GM18517 (cell line): ENCODE measurements around the gene CA14.
"Not testable (repeated sequence)": the region's sequence is repeated elsewhere in the genome, so short reads cannot be mapped to it uniquely, and the experiment has no call there.

Source experiments
- ATAC-seq: cut with Tn5 transposase; IDR thresholded peaks from one replicate; pipeline ENCODE4 v1.9.1; 2021; ENCODE audit warnings: mild to moderate bottlenecking, moderate library complexity; ENCODE audit not compliant: unreplicated experiment

Gene CA14

DNA sequence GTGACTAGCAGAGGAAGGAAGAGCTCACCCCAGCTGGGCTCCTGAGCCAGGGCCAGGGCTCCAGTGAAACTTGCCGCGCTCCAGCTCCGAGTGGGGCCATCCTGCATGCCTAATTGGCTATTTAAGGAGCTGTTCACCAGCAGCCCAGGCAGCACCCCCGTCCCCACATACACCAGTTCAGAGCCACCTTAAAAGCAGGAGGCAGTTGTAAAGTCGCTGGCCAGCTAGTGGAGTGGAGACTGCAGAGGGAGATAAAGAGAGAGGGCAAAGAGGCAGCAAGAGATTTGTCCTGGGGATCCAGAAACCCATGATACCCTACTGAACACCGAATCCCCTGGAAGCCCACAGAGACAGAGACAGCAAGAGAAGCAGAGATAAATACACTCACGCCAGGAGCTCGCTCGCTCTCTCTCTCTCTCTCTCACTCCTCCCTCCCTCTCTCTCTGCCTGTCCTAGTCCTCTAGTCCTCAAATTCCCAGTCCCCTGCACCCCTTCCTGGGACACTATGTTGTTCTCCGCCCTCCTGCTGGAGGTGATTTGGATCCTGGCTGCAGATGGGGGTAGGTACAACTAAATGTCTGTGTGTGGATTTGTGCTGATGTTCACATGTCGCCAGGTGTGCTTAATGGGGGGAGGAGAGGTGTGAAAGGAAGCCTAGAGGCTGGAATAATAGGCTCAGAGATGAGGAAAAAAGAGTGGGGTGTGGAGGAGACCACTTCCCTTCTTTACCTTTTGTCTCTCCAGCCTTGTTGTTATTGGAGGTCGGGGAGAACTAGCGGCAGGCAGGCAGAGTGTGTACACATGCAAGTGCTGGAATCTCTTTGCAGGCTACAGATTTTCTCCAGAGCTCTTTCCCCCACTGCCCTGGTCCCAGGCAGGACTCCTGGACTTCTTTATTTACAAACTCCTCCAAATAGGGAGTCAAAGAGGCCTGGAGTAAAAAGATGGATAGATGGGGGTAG, at the start of gene CA14:
Gene CA14, plus strand, starts transcription at position 151 of the 962 bp plus-strand sequence. Its CDS starts 355 bp downstream, at position 506.
- ATAC-seq, result no peak

DNA sequence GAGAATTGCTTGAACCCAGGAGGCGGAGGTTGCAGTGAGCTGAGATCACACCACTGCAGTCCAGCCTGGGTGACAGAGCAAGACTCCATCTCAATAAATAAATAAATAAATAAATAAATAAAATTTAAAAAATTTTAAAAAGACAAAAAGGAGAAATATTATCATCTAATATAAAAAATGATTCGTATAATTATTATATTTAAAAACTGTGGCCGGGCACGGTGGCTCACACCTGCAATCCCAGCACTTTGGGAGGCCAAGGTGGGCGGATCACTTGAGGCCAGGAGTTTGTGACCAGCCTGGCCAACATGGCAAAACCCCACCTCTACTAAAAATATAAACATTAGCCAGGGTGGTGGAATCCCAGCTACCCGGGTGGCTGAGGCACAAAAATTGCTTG, 49.1 kb upstream of the CA14 start:
- ATAC-seq, result not testable (repeated sequence)

DNA sequence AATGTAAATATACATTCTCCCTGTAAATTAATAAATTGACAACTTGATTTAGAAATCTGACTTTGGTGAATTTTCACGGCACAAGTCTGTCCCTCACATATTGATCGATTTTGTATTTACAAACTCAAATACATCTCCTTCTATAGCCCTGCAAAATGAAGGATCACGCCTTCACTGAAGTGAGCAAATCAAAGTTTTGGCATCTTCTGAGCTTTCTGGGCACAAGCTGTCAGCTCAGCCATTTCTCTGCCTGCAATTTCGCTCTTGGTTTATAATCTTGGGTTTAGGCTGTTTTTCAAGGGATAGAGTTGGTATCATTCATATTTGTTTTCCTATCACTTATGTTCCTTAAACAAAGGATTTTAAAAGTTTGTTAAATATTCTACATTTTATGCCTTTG, 47.5 kb upstream of the CA14 start:
- no peak for ATAC-seq

DNA sequence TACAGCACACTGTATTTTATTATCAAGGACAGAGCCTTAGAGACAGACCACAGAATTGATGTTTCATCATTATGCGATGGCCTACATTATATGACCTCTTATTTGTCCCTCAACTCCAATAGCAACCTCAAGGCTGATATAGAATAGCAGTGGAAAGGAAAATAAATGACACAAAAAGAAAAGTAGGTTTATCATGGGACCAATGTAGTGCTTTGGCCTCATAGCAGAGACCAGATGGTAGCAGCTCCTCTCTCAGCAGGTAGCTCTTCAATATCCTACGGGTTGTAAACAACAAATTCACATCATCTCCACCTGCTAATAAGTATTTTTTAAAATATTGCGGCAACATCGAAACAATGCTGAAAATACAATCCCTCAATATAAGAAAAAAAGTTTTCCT, 46.9 kb upstream of the CA14 start:
- no peak for ATAC-seq

DNA sequence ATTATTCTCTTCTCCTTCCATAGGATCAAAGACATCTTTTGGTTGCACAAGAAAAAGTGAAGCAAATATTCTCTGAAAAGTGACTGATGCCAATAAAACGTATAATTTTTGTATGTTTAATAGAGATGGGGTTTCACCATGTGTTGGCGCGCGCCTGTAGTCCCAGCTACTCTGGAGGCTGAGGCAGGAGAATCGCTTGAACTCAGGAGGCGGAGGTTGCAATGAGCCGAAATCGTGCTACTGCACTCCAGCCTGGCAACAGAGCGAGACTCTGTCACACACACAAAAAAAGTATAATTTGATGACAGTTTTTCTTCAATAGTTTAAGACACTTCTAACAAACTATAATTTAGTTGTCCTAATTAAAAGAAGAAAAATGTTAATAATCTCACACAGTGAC, 45.5 kb upstream of the CA14 start:
- no peak for ATAC-seq

DNA sequence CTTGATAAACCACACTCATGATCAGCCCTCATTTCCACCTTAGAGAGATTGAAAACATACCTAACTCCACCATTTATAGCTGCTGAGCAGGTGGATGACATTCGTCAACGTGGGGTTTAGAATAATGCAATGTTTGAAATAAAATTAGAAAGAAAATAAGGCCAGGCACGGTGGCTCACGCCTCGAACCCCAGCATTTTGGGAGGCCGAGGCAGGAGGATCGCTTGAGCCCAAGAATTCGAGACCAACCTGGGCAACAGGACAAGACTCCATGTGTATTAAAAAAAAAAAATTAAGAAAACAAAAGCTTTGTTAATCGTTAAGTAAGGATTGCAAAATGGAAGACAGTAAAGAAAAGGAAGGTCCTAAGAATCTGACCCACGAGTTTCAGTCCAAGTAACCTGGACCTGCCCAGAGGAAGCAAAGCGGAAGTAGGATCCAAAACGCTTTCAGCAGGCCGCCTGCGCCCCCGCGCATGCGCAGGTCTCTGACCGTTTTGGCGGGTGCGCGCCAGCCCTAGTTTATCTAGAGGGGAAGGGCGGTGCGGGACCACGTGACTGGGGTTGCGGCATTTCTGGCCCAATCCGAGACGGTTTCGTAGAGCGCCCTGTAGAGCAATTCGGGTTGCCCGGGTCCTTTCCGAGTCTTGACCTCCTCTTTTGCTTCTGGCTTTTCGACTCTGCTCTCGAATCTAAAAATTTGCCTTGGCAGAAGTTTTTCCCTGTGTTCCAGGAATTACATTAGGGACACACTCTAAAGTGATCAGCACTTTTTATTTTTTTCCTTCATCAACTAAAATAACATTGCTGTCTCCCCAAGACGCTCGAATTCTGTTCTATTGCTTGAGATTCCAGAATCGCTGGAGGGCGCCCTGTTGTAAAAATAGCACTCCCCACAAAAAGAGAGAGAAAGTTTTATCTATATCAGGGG, 44.1 kb upstream of the CA14 start:
- ATAC-seq, result peak; percentile 84

DNA sequence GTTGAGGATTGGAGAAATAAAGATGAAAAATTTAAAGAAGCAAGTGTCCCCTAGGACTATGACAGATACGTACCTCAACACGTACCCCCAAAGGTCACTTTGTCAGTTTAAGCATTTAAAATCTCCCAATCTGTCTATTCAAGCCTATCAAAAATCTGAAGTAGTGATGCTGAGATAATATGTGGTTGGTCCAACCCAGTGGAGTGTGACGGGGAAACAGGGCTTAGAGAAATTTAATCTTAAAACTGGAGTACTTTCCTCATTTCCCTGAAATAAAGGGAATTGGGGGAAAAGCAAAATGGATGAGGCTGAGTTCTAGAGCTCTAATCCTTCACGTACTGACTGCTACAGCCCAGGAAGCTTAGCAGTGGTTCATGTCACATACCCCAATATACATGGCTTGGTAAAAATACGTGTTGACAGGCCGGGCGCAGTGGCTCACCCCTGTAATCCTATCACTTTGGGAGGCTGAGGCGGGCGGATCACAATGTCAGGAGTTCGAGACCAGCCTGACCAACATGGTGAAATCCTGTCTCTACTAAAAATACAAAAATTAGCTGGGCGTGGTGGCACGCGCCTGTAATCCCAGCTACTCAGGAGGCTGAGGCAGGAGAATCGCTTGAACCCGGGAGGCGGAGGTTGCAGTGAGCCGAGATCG, 43.3 kb upstream of the CA14 start:
- ATAC-seq, result not testable (repeated sequence)

DNA sequence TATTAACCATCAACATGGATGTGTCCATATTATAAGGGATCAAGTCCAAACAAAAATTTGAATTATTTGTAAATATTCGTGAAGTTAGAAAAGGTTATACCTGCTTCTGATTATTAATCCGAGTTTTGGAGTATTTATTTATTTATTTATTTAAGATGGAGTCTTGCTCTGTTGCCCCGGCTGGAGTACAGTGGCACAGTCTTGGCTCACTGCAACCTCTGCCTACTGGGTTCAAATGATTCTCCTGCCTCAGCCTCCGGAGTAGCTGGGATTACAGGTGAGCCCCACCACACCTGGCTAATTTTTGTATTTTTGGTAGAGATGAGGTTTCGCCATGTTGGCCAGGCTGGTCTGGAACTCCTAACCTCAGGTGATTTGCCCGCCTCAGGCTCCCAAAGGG, 41.7 kb upstream of the CA14 start:
- not testable (repeated sequence) for ATAC-seq

DNA sequence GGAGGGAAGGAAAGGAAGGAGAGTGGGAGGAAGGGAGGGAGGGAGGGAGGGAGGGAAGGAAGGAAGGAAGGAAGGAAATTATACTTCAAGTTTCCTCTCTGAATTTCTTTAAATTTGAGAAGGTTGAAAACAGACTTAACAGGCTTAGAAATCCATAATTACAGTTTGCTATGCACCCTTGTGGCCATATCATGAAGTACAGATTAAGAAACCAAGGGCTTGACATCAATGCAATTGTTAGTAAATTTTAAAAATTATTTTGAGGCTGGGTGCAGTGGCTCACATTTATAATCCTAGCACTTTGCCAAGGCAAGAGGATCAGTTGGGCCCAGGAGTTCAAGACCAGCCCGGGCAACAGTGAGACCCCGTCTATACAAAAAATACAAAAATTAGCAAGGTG, 36.0 kb upstream of the CA14 start:
- ATAC-seq, result no peak

DNA sequence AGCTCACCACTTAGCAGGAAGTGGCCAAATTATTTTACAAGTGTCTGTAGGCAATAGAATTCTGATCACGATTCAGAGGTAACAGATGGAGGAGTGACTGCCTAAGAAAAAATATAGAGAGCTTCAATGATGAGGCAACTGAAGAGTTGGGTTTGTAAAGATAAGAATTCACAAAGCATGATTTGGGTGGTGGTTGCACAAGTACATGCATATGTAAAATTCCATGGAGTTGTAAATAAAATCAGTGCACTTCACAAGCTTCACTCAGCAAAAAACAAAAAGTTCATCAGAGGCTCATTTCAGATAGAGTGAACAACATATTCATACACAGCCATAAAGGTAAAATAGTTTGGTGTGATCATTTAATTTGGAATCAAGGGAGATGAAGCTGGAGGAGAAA, 32.6 kb upstream of the CA14 start:
- ATAC-seq, result no peak

DNA sequence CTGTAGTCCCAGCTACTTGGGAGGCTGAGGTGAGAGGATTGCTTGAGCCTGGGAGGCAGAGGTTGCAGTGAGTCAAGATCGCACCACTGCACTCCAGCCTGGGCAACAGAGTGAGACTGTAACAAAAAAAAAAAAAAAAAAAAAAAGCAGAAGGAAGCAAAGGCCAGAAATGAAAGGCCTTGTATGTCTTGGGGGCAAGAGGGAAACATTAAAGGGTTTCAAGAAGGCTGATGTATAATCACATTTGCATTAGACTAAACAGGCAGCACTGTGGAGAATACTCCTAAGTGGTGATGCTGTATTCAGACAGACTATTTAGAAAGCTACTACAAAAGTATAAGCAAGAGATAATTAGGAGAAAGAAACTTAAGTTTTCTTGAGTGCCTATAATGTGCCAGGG, 32.0 kb upstream of the CA14 start:
- no peak for ATAC-seq

DNA sequence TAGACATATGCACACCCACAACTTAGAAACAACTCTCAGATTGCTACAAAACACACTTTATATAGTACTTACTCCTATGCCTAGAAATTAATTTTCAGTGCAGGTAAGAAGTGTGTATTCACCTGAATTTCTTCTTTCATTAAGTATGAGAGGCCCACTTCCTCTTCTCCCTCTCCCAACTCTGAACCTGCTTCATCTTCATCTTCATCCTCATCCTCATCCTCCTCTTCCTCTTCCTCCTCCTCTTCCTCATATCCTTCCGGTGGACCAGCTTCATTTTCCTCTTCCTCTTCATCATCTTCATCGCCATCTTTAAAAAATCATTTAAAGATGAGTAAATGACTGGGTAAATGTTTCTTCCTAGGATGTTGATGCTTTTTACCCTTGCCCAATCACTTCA, 31.1 kb upstream of the CA14 start:
- no peak for ATAC-seq

DNA sequence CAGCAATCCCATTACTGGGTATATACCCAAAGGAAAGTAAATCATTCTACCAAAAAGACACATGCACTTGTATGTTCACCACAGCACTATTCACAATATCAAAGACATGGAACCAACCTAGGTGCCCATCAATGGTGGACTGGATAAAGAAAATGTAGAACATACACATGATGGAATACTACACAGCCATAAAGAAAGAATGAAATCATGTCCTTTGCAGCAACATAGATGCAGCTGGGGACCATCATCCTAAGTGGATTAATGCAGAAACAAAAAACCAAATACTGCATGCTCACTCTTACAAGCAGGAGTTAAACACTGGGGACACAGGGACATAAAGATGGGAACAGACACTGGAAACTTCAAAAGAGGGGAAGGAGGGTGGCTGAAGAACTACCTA, 30.3 kb upstream of the CA14 start:
- ATAC-seq, result no peak

DNA sequence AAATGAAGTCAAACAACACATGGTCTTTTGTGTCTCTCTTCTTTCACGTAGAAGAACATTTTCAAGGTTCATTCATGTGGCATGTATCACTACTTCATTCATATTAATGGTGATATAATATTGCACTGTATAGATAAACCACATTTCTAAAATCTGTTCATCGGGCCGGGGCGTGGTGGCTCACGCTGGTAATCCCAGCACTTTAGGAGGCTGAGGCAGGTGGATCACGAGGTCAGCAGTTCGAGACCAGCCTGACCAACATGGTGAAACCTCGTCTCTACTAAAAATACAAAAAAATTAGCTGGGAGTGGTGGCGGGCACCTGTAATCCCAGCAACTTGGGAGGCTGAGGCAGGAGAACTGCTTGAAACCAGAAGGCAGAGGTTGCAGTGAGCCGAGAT, 29.3 kb upstream of the CA14 start:
- not testable (repeated sequence) for ATAC-seq

DNA sequence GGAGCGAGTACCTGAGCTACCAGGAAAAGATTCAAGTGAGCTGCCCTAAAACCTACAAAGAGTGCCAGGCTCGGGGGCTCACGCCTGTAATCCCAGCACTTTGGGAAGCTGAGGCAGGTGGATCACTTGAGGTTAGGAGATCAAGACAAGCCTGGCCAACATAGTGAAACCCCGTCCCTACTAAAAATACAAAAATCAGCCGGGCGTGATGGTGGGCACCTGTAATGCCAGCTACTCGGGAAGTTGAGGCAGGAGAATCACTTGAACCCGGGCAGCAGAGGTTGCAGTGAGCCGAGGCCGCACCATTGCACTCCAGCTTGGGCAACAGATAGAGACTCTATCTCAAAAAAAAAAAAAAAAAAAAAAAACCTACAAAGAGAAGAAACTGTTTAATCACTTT, 24.7 kb upstream of the CA14 start:
- not testable (repeated sequence) for ATAC-seq

DNA sequence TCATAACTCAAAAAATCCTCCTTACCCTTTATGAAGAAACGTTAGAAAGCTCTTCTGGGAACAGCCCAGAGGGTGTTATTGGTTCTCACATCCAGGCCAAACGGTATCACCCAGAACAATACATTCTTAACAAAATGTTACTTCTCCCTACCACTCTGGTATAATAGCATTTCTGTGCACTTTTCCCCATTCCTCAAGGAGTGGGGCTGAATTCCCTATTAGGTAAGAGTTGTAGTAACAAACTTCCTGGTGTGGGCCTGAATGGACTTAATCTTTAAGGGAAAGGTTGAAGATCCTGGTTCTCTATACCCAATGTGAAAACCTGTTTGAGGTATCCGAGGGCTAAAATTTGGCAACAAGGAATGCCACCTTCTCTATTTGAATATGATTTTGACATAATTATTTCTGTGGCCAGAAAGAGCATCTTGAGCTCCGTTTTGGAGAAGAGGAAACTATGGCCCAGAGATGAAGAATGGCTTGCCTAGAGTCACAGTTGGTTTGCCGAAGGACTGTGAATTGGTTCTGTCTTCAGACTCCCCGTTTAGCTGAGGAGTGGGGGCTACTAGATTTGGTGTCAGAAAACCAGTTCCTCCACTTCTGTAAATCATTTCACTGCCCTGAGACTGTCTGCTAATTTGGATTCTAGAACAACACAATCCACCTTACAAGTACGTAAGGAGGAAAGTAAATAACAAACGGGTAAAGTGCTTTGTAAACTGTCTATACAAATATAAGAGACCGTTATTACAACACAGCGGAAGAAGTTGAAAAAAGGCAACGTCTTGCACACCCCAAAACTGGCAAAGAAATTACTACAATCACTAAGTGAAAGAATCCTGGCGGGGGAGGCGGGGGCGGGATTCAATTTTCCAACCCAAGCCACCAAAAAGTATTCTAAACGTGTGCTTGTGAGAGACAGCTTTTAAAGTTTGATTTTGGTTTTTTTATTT, 23.9 kb upstream of the CA14 start:
- ATAC-seq, result no peak

DNA sequence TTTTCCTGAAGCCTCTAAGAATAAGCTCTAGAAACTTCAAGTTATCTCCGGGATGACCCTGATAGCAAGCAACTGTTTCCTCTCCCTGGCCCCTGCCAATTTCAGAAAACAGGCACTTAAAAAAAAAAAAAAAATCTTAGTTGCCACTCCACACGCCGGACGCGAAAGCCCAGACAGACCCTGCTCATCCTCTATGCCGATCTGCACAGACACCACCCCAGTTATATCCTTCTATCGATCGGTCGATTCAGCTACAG, 23.3 kb upstream of the CA14 start:
- no peak for ATAC-seq

DNA sequence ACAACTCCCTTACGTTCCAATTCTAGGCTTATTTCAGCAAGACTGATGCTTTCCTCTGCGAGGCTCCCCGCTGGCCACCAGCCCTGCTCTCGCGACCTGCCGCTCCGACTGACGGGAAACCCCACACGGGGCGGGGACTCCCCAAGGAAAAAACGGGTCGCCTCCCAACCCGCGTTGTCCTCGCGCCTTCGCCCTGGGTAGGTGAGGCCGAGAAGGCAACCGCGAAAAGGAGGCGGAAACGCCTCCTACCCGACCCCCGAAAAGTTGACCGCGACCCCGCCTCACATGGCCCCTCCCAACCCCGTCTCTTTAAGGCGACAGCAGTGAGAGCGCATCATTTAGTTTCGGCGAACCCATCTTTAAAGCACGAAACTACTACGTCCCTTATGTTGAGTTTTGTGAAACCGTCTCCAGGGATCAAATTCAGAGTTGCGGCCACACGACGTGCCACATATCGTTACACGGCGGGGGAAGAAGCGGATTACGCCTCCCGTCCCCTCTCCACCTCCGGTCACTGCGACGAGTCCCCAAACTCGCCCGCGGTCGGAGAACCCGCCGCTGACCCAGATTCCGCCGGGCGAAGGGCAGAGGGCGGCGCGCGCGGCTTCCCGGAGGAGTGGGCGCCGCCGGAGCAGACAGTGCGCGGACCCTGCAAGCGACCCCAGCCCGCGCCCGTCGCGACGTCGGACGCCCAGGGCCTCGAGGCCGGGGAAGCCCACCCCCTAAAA, 22.8 kb upstream of the CA14 start:
- peak; percentile 39 for ATAC-seq

DNA sequence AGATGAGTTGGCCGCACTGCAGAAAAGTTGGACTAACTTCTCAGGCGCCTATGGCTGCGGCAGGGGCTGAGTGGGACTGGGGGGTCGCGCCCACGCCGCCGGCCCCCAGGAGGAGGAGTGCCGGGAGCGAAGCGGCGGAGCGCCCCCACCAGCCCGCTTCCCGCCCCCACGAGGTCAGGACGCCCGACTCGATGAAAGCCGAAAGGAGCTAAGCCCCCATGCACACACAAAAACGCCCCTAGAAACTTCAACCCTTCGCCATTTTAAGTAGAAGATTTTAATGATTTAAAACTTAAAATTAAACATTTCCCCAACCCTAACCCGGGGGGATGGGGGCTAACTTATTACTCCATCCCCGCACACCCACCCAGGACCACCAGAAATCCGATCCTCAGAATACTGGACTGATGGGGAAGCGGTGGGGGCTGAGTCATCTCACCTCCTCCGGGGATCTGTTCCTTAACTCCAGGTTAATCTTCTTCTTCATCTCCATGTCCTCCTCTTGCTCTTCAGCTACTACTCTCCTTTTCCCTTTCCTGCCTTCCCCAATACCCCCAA, 22.2 kb upstream of the CA14 start:
- ATAC-seq, result no peak
